ENCODE data around the gene CPSF7. TPM values are rescaled to one million over a fixed set of nuclear protein-coding genes. Genes with fewer than 3 reads are reported as not detected.

Gene CPSF7
- total and polyA plus RNA-seq, 2 experiments from 2014 or later: 27.5 to 39.6 TPM

DNA sequence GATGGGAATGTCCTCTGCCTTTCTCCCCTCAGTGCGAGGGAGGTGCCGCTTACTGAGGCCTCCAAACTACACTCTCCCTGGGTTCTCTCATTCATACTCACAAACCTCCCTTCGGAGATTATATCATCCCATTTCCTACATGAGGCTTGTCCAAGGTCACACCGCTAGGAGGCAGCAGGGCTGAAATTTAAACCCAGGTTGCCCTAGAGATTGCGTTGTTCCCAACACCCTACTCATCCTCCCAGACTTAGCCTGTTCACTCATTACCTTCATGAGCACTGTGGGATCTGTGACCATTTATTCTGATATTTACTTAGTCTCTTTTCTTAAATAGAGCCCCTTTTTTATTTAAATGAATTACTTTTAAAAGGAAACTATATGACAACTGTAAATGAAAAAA, 31.2 kb upstream of the CPSF7 start:
- no peaks in the 10 kb centered on the region for H3K9me2 ChIP-seq (replicated peaks; ENCODE audit: insufficient read depth)
- H3K9me3 ChIP-seq (ENCODE audit: low read depth): no peaks in the 10 kb centered on the region
- WGBS (ENCODE audit: low lambda C conversion rate, missing lambda C conversion rate): 88% methylated on average over 5 of the region's 5 CpGs
- DNase-seq (ENCODE audit: low spot score): no peak
- no peak overlapping the region for H3K4me2 ChIP-seq
- no peaks in the 10 kb centered on the region for H3K79me2 ChIP-seq
- TF ChIP-seq EZH2 (IDR thresholded peaks at IDR 0.05; ENCODE audit: borderline replicate concordance) (no peak), EZH2phosphoT487 (IDR thresholded peaks at IDR 0.05; ENCODE audit: low read depth, severe bottlenecking, unreplicated experiment) (no peak)
- TF ChIP-seq, protein P1, sequence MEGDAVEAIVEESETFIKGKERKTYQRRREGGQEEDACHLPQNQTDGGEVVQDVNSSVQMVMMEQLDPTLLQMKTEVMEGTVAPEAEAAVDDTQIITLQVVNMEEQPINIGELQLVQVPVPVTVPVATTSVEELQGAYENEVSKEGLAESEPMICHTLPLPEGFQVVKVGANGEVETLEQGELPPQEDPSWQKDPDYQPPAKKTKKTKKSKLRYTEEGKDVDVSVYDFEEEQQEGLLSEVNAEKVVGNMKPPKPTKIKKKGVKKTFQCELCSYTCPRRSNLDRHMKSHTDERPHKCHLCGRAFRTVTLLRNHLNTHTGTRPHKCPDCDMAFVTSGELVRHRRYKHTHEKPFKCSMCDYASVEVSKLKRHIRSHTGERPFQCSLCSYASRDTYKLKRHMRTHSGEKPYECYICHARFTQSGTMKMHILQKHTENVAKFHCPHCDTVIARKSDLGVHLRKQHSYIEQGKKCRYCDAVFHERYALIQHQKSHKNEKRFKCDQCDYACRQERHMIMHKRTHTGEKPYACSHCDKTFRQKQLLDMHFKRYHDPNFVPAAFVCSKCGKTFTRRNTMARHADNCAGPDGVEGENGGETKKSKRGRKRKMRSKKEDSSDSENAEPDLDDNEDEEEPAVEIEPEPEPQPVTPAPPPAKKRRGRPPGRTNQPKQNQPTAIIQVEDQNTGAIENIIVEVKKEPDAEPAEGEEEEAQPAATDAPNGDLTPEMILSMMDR (IDR thresholded peaks at IDR 0.05; ENCODE audit: poor library complexity): no peak
- no peak overlapping the region for H3K4me3 ChIP-seq
- no peaks in the 10 kb centered on the region for H3K4me1 ChIP-seq (ENCODE audit: insufficient read depth)
- no peak overlapping the region for H2AFZ ChIP-seq
- no peaks in the 10 kb centered on the region for H3K27me3 ChIP-seq
- no peak overlapping the region for H3K27ac ChIP-seq
- no peaks in the 10 kb centered on the region for H3K36me3 ChIP-seq (replicated peaks; ENCODE audit: insufficient read depth, low read depth)
- H4K20me1 ChIP-seq (ENCODE audit: insufficient read depth, poor library complexity, severe bottlenecking): no peaks in the 10 kb centered on the region

DNA sequence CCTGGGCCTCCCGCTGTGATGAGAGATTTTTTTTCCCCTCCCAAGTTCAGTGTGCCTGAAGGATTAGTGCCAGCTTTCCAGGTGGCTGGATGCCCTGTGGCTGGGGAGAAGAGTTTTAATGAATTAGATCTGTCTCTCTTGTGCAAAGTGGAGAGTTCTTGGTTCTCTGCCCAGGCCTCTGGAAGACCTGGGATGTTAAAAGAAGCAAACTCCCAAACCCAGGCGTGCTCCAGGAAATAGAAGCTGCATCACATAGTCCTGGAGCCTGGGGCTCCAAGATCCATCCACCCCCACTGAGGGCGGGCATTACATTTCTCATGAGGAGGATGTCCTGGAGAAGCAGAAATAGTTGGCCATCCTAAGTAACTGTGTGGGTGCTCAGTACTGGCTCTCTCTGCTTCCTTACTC, 30.7 kb upstream of the CPSF7 start:
- no peaks in the 10 kb centered on the region for H3K4me1 ChIP-seq (ENCODE audit: insufficient read depth)
- no peaks in the 10 kb centered on the region for H3K27me3 ChIP-seq
- H3K9me2 ChIP-seq (replicated peaks; ENCODE audit: insufficient read depth): no peaks in the 10 kb centered on the region
- no peak for DNase-seq (ENCODE audit: low spot score)
- no peaks in the 10 kb centered on the region for H3K79me2 ChIP-seq
- no peaks in the 10 kb centered on the region for H3K9me3 ChIP-seq (ENCODE audit: low read depth)
- TF ChIP-seq, protein P1 (IDR thresholded peaks at IDR 0.05; ENCODE audit: poor library complexity): no peak
- TF ChIP-seq EZH2 (IDR thresholded peaks at IDR 0.05; ENCODE audit: borderline replicate concordance): no peak
- no peak for TF ChIP-seq EZH2phosphoT487 (IDR thresholded peaks at IDR 0.05; ENCODE audit: low read depth, severe bottlenecking, unreplicated experiment)
- H3K36me3 ChIP-seq (replicated peaks; ENCODE audit: insufficient read depth, low read depth): no peaks in the 10 kb centered on the region
- no peak overlapping the region for H3K27ac ChIP-seq
- no peak overlapping the region for H2AFZ ChIP-seq
- WGBS (ENCODE audit: low lambda C conversion rate, missing lambda C conversion rate): 87% methylated on average over 3 of the region's 3 CpGs
- H3K4me3 ChIP-seq: no peak overlapping the region
- H4K20me1 ChIP-seq (ENCODE audit: insufficient read depth, poor library complexity, severe bottlenecking): no peaks in the 10 kb centered on the region
- no peak overlapping the region for H3K4me2 ChIP-seq

DNA sequence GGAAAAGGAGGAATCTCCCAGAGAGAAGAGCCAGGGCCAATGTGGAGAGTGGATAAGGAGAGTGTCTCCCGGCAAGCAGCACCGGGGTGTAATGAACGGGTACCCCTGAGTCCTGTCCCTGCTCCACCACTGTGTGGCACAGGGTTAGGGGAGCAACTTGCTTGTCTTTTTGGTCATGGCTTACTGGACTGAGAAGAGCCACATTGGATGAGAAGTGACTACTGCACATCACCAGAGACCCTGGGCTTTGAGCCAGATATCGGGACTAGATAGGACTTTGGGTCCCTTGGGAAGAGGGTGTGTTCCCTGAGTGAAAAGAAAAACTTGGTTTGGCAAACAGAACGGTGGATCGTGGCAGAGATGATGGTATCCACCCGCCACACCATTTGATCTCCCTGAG, 24.7 kb upstream of the CPSF7 start:
- no peak overlapping the region for H2AFZ ChIP-seq
- no peaks in the 10 kb centered on the region for H3K9me2 ChIP-seq (replicated peaks; ENCODE audit: insufficient read depth)
- H3K79me2 ChIP-seq: no peaks in the 10 kb centered on the region
- H3K4me3 ChIP-seq: no peak overlapping the region
- no peaks in the 10 kb centered on the region for H3K27me3 ChIP-seq
- no peaks in the 10 kb centered on the region for H3K36me3 ChIP-seq (replicated peaks; ENCODE audit: insufficient read depth, low read depth)
- no peaks in the 10 kb centered on the region for H4K20me1 ChIP-seq (ENCODE audit: insufficient read depth, poor library complexity, severe bottlenecking)
- no peaks in the 10 kb centered on the region for H3K4me1 ChIP-seq (ENCODE audit: insufficient read depth)
- TF ChIP-seq, protein P1 (IDR thresholded peaks at IDR 0.05; ENCODE audit: poor library complexity): no peak
- TF ChIP-seq EZH2 (IDR thresholded peaks at IDR 0.05; ENCODE audit: borderline replicate concordance) (no peak), EZH2phosphoT487 (IDR thresholded peaks at IDR 0.05; ENCODE audit: low read depth, severe bottlenecking, unreplicated experiment) (no peak)
- no peak overlapping the region for H3K4me2 ChIP-seq
- DNase-seq (ENCODE audit: low spot score): no peak
- no peaks in the 10 kb centered on the region for H3K9me3 ChIP-seq (ENCODE audit: low read depth)
- H3K27ac ChIP-seq: no peak overlapping the region
- WGBS (ENCODE audit: low lambda C conversion rate, missing lambda C conversion rate): 98% methylated on average over 7 of the region's 7 CpGs

DNA sequence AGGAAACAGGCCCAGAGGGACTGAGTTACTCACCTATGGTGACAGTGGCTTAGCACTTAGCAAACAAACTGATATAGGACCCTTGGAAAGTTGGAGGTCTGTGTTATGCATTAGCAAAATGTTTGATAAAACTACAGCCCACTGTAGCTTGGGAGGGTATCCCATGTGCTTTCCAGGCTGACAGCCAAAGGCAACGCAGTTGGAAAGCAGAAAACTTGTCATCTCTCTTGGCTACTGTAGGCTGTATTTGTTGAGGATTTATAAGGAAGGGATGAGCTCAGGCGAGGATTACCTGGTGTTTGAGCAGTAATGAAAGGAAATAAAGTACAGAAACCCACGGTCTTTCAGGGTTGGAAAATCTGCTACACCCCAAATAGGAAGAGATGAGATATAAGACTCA, 23.9 kb upstream of the CPSF7 start:
- DNase-seq (ENCODE audit: low spot score): no peak
- Histone ChIP-seq H3K27me3 (no peaks in the 10 kb centered on the region), H3K36me3 (replicated peaks; ENCODE audit: insufficient read depth, low read depth) (no peaks in the 10 kb centered on the region), H4K20me1 (ENCODE audit: insufficient read depth, poor library complexity, severe bottlenecking) (no peaks in the 10 kb centered on the region), H3K9me2 (replicated peaks; ENCODE audit: insufficient read depth) (no peaks in the 10 kb centered on the region), H3K4me1 (ENCODE audit: insufficient read depth) (no peaks in the 10 kb centered on the region), H3K9me3 (ENCODE audit: low read depth) (no peaks in the 10 kb centered on the region), H3K4me2 (no peak overlapping the region), H3K4me3 (no peak overlapping the region), H3K79me2 (no peaks in the 10 kb centered on the region), H2AFZ (no peak overlapping the region), H3K27ac (no peak overlapping the region)
- 69% methylated on average over 3 of the region's 3 CpGs for WGBS (ENCODE audit: low lambda C conversion rate, missing lambda C conversion rate)
- TF ChIP-seq EZH2phosphoT487 (IDR thresholded peaks at IDR 0.05; ENCODE audit: low read depth, severe bottlenecking, unreplicated experiment) (no peak), EZH2 (IDR thresholded peaks at IDR 0.05; ENCODE audit: borderline replicate concordance) (no peak)

All from hepatocyte (in vitro differentiated cells).